Body of pancreas (tissue), 4 donors: ENCODE results near the gene ESYT2. TPM values are rescaled to one million over a fixed set of nuclear protein-coding genes. Genes with fewer than 3 reads are reported as not detected.

ENCODE experiments used
- ATAC-seq: fragments of 150-250 bp; one replicate; pipeline ENCODE4 v1.9.1; 2016
- DNase-seq, 4 donors: peaks; one replicate each; pipeline ENCODE4 v3.0.0-alpha.2; 2019
- H3K27ac ChIP-seq, 4 donors: fragments of 200-600 bp; sonication (generic); 1 replicate in 3 of 4; 2 replicates in 1 of 4; pipeline versions ENCODE4 v1.5.1 to v1.6.1; 2016 to 2019; ENCODE audit warnings: mild to moderate bottlenecking in 1 of 4, mixed read lengths in 1 of 4, moderate library complexity in 1 of 4
- H3K27me3 ChIP-seq, 2 donors: fragments of 200-600 bp; sonication (generic); one replicate each; pipeline ENCODE4 v1.6.0; 2016; ENCODE audit warnings: mild to moderate bottlenecking in 1 of 2
- H3K36me3 ChIP-seq, 2 donors: fragments of 200-600 bp; sonication (generic); replicated peaks in 1 of 2; 2 replicates each; pipeline ENCODE4 v1.5.1; 2016; ENCODE audit warnings: low read depth in 2 of 2; ENCODE audit not compliant: insufficient read depth in 1 of 2
- H3K4me1 ChIP-seq: fragments of 200-600 bp; sonication (generic); one replicate; pipeline ENCODE4 v1.6.0; 2016
- H3K4me3 ChIP-seq, 2 donors: fragments of 200-600 bp; sonication (generic); 1 replicate in 1 of 2; 2 replicates in 1 of 2; pipeline ENCODE4 v1.5.1; 2016 to 2019
- H3K9me3 ChIP-seq, 3 donors: fragments of 200-600 bp; sonication (generic); 1 replicate in 2 of 3; 2 replicates in 1 of 3; pipeline ENCODE4 v1.5.1; 2016
- POLR2A ChIP-seq, 3 donors: fragments of 450-650 bp; IDR thresholded peaks; one replicate each; pipeline ENCODE4 v1.6.1; 2016; ENCODE audit warnings: antibody characterized with exemption in 3 of 3, mild to moderate bottlenecking in 2 of 3
- whole genome bisulfite sequencing, 2 donors: methylation state at CpG; one replicate each; pipeline ENCODE4 v1.1.5; 2017; 5-methylcytosine and 5-hydroxymethylcytosine counted together
- intact Hi-C: fragments of 100-400 bp; cut with DNase I; formaldehyde crosslinking; loops from one replicate; pipeline ENCODE4 v1.15.1; 2023
- total RNA-seq, 2 donors: library from RNA; depleted of rRNA; stranded (reverse); fragments of >200 nt; gene quantifications; one replicate each; pipeline ENCODE4 v1.1.0, GENCODE V29; 2016
- TF ChIP-seq, protein P1 (sequence below), 7 experiments: fragments of 450-650 bp in 4 of 7; fragments of 200-600 bp in 3 of 7; sonication (generic) in 3 of 7; IDR thresholded peaks; one replicate each; pipeline ENCODE4 v1.5.1; 2016 to 2019; ENCODE audit warnings: antibody characterized with exemption in 7 of 7

Gene ESYT2
- total RNA-seq, 2 donors from 2014 or later: 35.9 to 40.5 TPM

- Histone ChIP-seq H3K4me3 (no peak overlapping the region), H3K4me1 (no peaks in the 10 kb centered on the region), H3K9me3 (no peaks in the 10 kb centered on the region), H3K27me3 (no peaks in the 10 kb centered on the region), H3K27ac (no peak overlapping the region), H3K36me3 (peaks cover 0 to 2% of the 10 kb centered on the region in 2 donors)
- WGBS, 2 donors: 90 to 91% methylated on average over 14 to 16 of the region's 16 CpGs
- intact Hi-C loops: no loop called here
- DNase-seq: no peak
- no peak for ATAC-seq
- no peak for TF ChIP-seq POLR2A (IDR thresholded peaks at IDR 0.05)
- TF ChIP-seq, protein P1, sequence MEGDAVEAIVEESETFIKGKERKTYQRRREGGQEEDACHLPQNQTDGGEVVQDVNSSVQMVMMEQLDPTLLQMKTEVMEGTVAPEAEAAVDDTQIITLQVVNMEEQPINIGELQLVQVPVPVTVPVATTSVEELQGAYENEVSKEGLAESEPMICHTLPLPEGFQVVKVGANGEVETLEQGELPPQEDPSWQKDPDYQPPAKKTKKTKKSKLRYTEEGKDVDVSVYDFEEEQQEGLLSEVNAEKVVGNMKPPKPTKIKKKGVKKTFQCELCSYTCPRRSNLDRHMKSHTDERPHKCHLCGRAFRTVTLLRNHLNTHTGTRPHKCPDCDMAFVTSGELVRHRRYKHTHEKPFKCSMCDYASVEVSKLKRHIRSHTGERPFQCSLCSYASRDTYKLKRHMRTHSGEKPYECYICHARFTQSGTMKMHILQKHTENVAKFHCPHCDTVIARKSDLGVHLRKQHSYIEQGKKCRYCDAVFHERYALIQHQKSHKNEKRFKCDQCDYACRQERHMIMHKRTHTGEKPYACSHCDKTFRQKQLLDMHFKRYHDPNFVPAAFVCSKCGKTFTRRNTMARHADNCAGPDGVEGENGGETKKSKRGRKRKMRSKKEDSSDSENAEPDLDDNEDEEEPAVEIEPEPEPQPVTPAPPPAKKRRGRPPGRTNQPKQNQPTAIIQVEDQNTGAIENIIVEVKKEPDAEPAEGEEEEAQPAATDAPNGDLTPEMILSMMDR (IDR thresholded peaks at IDR 0.05): no peak
Measured at GRCh38 chr7:158728911-158729645, 100.2 kb downstream of the ESYT2 start.

DNA sequence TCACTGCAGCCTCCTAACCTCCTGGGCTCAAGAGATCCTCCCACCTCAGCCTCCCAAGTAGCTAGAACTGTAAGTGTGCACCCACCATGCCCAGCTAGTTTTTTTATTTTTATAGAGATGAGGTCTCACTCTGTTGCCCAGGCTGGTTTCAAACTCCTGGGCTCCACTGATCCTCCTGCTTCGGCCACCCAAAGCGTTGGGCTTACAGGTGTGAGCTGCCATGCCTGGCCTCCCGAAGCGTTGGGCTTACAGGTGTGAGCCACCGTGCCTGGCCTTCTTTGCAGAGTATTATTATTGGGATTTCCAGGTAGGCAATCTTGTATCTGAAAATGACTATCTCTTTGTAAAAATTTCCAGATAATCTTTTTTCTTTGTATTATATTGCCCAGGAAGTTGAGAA lies 101.6 kb downstream of the ESYT2 start:
- TF ChIP-seq, protein P1 (IDR thresholded peaks at IDR 0.05): no peak
- no peak for TF ChIP-seq POLR2A (IDR thresholded peaks at IDR 0.05)
- ATAC-seq: no peak
- no peak overlapping the region for H3K27ac ChIP-seq
- no peaks in the 10 kb centered on the region for H3K27me3 ChIP-seq
- 95 to 98% methylated on average over 5 of the region's 5 CpGs for WGBS, 2 donors
- no peaks in the 10 kb centered on the region for H3K9me3 ChIP-seq
- no peak for DNase-seq
- H3K4me1 ChIP-seq: no peaks in the 10 kb centered on the region
- no peaks in the 10 kb centered on the region for H3K36me3 ChIP-seq
- intact Hi-C loops: no loop called here
- H3K4me3 ChIP-seq: no peak overlapping the region

DNA sequence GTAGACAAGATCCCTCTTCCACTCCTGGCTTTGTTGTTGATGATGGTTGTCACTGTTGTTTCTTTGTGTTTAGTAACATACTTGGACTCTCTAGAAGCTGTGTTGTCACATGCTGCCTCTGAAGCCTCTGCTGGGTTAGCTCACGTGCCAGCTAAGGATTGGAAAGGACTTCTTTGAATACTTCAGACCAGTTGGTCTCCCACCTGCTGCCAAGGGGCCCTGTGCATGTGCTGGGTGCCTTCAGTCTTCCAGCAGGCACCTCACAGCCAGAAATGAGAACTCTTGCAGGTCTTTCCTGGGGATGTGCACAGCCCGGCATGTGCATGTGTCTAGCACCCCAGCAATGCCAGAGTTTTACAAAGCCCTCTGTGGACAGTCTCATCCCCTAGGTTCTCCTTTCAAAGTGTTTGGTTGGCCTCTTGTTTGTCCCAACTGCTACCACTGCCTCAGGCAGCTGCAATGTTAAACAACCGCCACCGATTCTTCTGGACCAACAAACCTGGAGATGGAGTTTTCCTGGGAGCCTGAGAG lies 103.0 kb downstream of the ESYT2 start:
- WGBS, 2 donors: 84 to 89% methylated on average over 4 of the region's 4 CpGs
- no peak overlapping the region for H3K4me3 ChIP-seq

DNA sequence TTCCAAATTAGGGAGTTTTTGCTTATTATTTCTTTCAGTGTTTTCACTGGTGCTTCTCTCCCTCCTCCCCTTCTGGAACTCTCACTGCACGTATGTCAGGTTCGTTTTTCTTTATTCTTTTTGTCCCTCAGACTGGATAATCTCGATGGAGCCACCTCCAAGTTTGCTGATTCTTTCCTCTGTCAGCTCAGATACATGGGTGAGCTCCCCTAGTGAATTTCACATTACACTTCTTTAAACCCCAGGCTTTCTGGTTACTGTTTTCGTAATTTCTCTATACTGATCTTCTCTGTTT lies 103.9 kb downstream of the ESYT2 start:
- H3K27me3 ChIP-seq: no peaks in the 10 kb centered on the region
- WGBS, 2 donors: 77 to 78% methylated on average over 4 of the region's 4 CpGs
- H3K36me3 ChIP-seq: no peaks in the 10 kb centered on the region
- TF ChIP-seq POLR2A (IDR thresholded peaks at IDR 0.05): no peak
- TF ChIP-seq, protein P1 (IDR thresholded peaks at IDR 0.05): no peak
- no peak overlapping the region for H3K4me3 ChIP-seq
- no peaks in the 10 kb centered on the region for H3K9me3 ChIP-seq
- intact Hi-C loops: no loop called here
- DNase-seq (no peak), ATAC-seq (no peak)
- no peaks in the 10 kb centered on the region for H3K4me1 ChIP-seq
- no peak overlapping the region for H3K27ac ChIP-seq

More for the DNA sequence above, 103.0 kb downstream of the ESYT2 start:
- no peaks in the 10 kb centered on the region for H3K36me3 ChIP-seq
- no peaks in the 10 kb centered on the region for H3K9me3 ChIP-seq
- H3K4me1 ChIP-seq: no peaks in the 10 kb centered on the region
- intact Hi-C loops: no loop called here
- no peaks in the 10 kb centered on the region for H3K27me3 ChIP-seq
- DNase-seq (no peak), ATAC-seq (no peak)
- H3K27ac ChIP-seq: no peak overlapping the region
- no peak for TF ChIP-seq POLR2A (IDR thresholded peaks at IDR 0.05)
- TF ChIP-seq, protein P1 (IDR thresholded peaks at IDR 0.05): no peak
